HG03097 (cell line): Measurements from ENCODE around the gene BRICD5.

Source experiments
- ATAC-seq: cut with Tn5 transposase; IDR thresholded peaks from one replicate; pipeline ENCODE4 v1.9.1; 2021; ENCODE audit not compliant: unreplicated experiment, low FRiP score

Gene BRICD5

DNA sequence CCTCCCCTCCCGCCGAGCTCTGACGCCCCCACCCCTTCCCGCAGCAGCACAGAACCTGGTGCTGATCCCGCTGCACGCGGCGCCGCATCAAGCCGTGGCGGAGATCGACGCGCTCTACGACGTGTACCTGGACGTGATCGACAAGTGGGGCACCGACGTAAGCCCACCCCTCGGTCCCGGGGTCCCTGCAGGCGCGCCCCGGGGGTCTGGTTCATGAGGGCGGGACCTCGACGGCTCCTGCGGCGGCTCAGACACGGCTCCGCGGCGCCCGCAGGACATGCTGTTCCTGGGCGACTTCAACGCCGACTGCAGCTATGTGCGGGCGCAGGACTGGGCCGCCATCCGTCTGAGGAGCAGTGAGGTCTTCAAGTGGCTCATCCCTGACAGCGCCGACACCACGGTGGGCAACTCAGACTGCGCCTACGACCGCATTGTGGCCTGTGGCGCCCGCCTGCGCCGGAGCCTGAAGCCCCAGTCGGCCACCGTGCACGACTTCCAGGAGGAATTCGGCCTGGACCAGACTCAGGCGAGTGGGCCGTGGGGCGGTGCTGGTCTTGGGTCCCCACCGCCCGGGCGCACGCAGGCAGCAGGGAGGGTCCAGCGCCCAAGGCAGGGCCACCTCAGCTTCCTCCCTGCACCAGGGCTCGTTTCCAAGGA is 27.0 kb upstream of the BRICD5 start:
- ATAC-seq: no peak

DNA sequence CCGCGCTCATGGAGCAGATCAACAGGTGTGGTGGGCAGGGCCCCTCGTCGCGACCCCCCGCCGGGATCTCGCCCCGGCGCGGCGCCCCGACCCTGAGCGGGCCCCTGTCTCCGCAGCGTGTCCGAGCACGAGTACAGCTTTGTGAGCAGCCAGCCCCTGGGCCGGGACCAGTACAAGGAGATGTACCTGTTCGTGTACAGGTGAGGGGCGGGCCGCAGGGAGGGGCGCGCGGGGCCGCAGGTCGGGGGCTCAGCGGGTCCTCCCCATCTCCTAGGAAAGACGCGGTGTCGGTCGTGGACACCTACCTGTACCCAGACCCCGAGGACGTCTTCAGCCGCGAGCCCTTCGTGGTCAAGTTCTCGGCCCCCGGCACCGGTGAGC is 26.4 kb upstream of the BRICD5 start:
- ATAC-seq: no peak

DNA sequence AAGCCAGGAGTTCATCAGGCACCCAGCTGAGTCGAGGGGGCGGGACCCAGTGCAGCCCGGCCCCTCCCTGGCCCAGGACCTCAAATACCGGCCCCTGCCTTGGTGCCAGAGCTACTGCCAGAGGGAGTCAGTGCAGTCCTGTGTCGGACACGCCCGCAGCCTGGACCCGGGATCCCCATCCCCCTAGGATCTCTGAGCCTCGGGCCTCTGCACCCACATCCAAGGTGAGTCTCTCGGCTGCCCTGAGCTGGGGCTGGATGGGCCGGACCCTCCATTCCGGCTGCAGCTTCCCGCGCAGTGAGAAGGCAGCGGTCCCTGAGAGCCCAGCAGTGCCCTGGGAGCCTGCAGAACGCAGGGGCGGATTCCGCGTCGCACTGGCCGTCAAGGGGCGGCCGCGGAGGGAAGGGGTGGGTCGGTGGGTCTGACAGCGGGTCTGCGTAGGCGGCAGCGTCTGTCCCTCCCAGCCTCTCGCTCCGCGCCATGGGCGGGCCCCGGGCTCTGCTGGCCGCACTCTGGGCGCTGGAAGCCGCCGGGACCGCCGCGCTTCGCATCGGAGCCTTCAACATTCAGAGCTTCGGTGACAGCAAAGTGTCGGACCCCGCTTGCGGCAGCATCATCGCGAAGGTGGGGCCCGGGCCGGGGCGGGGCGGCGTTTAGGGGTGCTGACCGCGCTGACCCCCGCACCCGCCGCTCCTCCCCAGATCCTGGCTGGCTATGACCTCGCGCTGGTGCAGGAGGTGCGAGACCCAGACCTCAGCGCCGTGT is 25.9 kb upstream of the BRICD5 start, which contains the start of gene DNASE1L2:
Gene DNASE1L2 (plus strand): TSS at position 108 of the 765 bp plus-strand sequence. CDS start 373 bp downstream, at position 481.
- ATAC-seq: no peak

DNA sequence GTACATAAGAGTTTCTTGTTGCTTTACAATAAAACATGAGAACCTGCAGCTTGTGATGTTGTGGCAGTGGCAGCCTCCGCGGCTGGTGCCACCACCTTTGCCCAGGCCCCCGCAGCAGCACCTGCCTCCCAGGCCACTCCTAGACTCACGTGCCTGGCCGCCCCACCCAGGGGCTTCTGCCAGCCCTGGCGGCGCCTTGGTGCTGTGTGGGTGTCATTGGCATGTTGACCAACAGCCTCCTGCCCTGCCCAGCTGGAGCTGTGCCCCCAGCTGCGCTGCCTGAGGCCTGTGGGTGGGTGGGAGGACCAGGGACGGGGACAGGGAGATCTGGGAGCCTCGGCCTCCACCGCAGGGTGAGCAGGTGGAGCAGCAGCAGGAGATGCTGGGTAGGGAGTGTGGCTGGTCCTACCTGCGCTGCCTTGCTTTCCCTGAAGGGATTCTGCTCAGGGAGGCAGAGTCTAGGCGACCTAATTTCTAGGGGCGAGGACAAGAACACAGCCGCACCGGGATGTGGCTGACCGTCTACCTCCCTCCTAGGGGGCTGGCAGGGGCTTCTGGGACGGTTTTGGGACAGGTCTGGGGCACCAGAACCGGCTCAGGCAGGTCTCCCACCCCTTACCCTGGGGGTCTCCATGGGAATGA is 25.2 kb upstream of the BRICD5 start:
- no peak for ATAC-seq

DNA sequence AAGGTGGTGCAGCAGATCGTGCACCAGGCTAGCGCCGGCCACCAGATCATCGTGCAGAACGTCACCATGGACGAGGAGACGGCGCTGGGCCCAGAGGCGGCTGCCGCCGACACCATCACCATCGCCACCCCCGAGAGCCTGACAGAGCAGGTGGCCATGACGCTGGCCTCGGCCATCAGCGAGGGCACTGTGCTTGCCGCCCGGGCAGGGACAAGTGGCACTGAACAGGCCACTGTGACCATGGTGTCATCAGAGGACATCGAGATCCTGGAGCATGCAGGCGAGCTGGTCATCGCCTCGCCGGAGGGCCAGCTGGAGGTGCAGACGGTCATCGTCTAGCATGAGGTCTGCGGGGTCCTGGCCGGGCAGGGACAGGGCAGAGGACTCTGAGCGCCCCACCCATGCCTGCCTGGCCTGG is 24.6 kb upstream of the BRICD5 start:
- no peak for ATAC-seq

DNA sequence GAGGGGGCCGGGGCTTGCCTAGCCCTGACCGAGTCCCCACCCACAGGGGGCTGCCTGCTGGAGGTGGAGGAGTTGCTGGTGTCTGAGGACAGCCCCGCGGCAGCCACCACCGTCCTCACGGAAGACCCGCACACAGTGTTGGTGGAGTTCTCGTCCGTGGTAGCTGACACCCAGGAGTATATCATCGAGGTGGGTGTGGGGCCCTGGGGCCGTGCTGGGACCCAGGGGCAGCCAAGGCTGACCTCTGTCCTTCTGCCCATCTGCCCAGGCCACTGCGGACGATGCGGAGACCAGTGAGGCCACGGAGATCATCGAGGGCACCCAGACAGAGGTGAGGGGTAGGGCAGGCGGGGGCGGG is 24.1 kb upstream of the BRICD5 start:
- no peak for ATAC-seq

DNA sequence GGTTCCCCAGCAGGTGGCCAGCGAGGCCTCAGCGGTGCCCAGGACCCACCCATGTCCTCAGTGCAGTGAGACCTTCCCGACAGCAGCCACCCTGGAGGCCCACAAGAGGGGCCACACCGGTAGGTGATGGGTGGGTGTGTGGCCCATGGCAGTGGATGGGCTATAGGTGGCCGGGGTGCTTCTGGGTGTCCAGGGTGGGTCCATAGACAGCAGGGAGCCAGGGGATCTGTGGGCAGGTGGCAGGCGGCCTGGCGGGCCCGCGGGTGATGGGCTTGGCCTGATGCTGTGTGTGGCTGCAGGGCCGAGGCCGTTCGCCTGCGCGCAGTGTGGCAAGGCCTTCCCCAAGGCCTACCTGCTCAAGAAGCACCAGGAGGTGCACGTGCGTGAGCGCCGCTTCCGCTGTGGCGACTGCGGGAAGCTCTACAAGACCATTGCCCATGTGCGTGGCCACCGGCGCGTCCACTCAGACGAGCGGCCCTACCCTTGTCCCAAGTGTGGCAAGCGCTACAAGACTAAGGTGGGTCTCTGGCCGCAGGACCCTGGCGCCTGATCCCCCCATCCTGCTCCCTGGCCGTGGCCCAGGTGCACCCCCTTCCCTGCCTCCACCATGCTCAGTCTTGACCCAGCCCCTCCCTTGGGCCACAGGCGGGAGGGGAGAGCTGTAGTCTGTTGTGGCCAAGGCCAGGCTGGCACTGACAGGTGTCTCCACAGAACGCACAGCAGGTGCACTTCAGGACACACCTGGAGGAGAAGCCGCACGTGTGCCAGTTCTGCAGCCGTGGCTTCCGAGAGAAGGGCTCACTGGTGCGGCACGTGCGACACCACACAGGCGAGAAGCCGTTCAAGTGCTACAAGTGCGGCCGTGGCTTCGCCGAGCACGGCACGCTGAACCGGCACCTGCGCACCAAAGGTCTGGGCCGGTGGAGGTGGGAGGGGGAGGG is 23.5 kb upstream of the BRICD5 start:
- no peak for ATAC-seq

DNA sequence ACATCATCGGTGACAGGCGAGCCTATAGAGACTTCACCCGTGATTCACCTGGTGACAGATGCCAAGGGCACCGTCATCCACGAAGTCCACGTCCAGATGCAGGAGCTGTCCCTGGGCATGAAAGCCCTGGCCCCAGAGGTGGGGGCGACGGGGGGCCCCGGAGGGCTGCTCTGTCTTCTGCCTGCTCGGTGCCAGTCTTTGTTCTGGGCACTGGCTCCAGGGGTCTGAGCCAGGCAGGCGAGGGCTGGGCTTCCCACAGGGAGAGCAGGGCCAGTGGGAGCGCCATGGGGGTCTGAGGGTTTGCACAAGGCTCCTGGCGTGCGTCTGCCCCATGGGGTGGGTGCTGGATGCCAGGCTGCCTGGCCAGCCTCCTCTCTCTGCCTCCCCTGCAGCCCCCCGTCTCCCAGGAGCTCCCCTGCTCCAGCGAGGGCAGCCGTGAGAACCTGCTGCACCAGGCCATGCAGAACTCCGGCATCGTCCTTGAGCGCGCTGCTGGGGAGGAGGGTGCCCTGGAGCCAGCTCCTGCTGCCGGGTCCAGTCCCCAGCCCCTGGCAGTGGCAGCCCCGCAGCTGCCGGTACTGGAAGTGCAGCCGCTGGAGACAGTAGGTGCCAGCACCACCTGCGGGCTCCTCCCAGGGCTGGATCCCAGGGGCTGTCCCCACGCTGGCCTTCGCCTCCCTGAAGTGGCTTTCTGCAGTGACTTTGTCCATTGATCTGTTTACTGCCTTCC is 22.5 kb upstream of the BRICD5 start:
- ATAC-seq: no peak

DNA sequence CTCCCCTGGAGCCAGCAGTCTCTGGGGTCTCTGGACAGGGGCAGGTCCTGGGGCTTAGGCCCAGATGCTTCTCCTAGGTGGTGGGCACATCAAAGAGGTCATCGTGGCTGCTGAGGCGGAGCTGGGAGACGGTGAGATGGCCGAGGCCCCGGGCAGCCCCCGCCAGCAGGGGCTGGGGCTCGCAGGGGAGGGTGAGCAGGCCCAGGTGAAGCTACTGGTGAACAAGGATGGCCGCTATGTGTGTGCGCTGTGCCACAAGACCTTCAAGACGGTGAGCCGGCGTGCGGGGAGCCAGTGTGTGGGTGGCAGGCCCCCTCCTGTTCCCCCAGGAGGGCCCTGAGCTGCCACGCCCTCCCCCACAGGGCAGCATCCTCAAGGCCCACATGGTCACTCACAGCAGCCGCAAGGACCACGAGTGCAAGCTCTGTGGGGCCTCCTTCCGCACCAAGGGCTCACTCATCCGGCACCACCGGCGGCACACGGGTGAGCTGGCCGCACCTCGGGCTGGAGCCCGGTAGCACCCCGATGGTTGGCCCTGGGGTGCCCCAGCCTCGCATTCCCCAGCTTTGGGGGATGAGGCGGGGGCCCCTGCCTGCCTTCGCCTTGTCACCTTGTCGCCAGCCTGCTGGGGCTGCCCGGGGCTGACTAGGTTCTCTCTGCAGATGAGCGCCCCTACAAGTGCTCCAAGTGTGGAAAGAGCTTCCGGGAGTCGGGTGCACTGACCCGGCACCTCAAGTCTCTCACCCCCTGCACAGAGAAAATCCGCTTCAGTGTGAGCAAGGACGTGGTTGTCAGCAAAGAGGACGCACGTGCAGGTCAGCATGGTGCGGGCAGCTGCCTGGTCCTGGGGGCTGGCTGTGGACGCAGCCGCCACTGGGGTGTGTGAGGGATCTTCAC is 21.7 kb upstream of the BRICD5 start:
- no peak for ATAC-seq

DNA sequence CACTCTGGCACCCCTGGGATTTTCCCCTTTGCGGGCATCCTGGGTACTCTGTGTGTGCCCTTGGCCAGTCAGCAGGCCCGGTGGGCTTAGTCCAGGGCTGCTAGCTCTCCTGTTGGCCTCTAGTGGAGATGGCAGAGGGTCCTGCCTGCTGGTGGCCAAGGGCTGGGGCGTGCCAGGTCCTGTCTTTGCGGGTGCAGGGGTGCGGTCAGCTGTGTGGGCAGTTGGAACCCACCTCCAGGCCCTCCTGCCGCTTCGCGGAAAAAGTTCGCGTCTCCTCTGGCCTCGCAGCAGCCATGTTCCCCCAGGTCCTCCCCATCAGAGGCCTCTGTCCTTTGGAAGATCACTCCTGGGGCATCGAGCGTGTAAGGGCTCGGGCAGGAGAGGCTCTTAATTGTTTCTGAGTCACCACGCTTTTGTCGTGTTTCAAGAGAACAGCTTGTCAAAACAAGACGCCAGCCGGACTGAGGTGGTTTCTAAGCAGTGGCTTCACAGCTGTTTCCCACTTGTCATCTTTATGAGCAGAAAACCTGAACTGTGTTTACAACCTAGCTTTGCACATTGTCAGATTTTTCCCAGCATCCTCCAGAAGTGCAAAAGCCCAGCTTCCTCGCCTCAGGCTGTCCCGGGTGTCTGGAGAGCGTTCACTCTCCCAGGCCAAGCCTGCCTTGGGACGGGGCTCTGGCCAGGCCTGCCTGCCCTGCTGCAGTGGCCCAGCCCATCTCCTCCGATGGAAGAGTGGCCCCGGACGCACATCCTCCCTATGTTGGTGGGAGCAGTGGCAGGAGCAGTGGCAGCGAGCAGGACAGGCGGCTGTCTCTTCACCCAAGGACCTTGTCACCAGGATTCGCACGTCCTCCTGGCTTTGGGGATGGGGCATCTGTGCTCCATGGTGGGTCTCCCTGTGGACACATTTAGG is 20.6 kb upstream of the BRICD5 start:
- ATAC-seq: no peak

DNA sequence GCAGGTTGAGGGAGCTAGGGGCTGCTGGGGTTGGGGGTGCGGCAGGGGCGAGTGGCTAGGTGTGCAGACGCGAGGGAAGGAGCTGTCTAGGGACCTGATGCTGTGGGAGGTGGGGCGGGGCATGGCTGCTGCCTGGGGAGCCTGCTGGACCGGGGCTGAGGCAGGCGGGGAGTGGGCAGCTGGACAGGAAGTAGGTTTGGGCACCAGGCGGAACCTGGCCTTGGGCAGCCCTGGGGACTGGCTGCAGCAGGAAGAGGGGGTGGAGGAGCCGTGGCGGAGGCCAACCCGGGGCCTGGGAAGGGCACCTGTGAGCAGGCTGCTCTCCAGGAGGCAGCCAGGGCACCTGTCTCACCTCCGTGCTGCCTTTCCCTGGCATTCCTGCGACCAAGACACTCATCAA is 19.7 kb upstream of the BRICD5 start:
- ATAC-seq: no peak

DNA sequence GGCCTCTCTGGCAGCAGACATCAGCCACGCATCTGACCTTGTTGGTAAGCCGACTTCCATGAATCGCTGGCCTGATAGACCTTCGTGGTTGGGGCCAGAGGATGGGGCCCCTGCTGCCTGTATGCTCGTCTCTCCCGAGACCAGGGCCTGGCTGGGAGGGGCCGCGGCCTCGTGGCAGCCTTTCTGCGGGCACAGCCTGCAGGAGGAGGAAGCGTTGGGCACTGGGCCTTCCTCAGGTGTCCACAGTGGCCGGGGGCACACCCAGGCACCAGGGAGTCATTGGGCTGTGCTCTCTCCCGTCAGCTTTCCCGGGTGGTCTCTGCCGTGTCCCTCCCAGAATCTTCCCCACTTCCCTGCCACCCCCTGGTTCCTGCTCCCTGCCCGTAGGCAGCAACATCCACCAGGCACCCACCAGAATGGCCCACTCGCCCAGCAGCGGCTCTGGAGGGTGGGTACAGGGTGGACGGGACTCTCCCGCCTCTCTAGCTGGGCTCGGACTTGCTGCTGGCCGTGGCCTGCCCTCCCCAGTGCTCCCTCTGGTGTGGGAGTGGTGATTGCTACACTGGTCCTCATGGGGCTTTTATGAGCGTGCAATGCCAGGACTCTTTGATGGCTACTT is 19.1 kb upstream of the BRICD5 start:
- no peak for ATAC-seq

DNA sequence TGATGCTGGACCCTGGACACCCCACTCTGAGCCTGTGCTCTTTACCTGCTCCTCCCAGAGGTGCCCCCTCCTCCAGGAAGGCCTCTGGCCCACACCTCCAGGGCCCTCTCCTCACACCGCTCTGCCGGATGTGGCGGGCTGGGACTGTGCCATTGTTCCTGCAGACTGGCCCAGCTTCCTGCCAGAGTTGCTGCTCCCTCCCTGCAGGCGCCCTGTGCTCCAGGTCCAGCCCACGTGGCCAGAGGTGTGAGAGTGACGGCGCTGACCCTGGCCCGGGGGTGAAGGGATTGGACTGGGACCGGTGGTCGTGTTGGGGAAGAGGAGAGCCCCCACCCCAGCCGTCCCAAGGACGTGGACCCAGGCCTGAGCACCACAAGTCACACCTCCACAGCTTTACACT is 18.4 kb upstream of the BRICD5 start:
- ATAC-seq: no peak

DNA sequence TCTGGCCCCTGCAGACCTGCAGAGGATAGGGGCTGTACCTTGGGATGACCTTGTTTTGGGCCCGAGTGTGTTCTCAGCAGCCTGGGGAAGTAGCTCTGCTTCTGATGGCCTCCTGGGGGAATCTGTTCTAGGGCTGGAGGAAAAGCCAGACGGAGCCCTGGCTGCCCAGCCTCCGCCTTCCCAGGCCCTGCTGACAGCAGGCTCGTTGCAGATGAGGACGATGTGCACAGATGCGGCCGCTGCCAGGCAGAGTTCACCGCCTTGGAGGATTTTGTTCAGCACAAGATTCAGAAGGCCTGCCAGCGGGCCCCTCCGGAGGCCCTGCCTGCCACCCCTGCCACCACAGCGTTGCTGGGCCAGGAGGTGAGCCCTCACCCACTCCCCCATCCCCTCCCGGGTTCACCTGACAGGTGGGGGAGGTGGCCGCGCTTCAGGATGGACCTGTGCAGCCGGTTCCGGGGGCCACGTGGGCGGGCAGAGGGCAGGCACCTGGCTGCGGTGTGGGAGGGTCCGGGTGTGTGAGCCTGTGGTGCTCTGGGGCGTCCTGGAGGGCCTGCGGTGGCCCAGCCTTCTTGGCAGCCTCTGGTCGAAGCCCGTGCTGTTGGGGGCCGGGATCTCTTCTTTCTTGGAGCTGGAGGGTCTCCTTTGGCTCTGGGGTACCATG is 17.6 kb upstream of the BRICD5 start:
- no peak for ATAC-seq

DNA sequence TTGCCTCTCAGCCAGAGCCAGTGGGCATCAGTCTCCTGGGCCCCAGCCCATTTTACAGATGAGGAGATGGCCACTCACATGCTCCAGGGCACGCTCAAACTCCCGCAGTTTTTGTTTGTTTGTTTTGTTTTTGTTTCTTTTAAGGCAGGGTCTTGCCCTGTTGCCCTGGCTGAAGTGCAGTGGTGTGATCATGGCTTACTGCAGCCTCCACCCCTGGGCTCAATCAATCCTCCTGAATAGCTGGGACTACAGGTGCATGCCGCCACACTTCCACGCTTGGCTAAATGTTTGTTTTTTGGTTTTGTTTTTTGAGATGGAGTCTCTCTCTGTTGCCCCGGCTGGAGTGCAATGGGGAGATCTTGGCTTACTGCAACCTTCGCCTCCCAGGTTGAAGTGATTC is 16.3 kb upstream of the BRICD5 start:
- no peak for ATAC-seq

DNA sequence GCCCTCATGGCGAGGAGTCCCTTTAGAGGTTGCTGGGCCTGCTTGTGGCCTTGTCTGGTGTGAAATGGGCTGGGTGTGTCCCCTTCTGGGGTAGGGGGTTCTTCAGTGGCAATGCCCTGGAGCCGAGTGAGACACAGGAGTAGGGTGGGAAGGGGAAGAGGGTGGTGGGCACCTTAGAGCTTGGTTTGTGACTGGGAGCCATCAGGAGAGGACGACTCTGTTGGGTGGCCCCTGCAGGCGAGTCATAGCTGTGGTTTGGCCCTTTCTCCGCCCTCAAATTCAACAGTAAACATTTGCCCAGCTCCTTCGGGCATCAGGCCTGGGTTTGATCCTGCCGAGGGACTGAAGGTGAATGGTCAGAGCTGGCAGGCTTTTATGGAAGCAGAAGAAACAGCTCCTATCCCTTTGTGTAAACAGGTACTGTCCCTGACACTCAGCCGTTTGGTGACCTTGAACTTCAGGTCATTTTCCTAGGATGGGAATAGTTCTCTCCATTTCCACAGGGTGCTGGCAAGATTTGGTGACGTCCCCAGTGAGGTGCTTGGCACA is 15.7 kb upstream of the BRICD5 start:
- no peak for ATAC-seq

DNA sequence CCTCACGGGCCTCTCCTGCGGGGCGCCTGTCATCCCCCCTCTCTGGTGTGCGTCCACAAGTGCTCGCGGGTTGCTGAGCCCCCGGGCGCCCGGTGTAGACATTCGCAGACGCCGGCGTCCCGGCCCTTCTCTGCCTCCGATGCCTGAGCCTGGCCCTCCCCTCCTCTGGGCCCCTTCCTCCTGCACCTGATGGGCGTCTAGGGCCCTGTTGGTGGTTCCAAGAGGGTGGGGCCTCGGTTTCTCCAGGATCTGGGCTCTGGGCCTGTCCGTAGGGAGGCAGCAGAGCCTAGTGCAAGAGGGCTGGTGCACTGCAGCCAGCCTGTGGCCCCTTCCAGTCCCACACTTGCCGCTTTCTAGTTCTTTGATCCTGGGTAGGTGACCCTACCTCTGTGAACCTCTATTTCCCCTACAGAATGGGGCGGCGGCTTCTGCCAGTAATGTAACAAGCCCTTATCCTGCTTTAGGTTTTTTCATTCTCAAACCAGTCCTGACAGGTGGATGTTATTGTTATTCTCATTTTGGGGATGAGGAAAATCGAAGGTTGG is 13.4 kb upstream of the BRICD5 start:
- ATAC-seq: peak; percentile 22
